K562 (cell line): ENCODE results near the gene NOS1. TPM values are rescaled to one million over a fixed set of nuclear protein-coding genes. Genes with fewer than 3 reads are reported as not detected.

Source experiments
- ATAC-seq: fragments of 200-7000 bp; cut with Tn5 transposase; 3 replicates; pipeline ENCODE4 v1.9.1; 2020; ENCODE audit warnings: moderate library complexity
- BruUV-seq: library from RNA; stranded (reverse); fragments of 400-500 nt; replicated peaks from 2 replicates; lab custom pipeline; 2021; lab: Mats Ljungman, UMichigan
- CTCF ChIA-PET: fragments of 300-600 bp; formaldehyde crosslinking; extraction: SDS; loops from one replicate; lab custom pipeline; 2021; ENCODE audit warnings: low intra/inter-chr PET ratio; lab: Yijun Ruan, JAX
- POLR2A ChIA-PET: fragments of 300-600, 350-650 bp; sonication (Branson Sonifier 250); formaldehyde crosslinking; extraction: SDS; loops from one replicate; lab custom pipeline; 2021; ENCODE audit warnings: antibody characterized with exemption, inconsistent platforms; lab: Yijun Ruan, JAX
- DNase-seq, 4 experiments: peaks; one replicate each; pipeline versions ENCODE4 v3.0.0 to v3.0.0-alpha.2; 2011 to 2018; ENCODE audit warnings: low spot score in 3 of 4, mixed read lengths in 3 of 4; ENCODE audit errors: extremely low read depth in 1 of 4
- FAIRE-seq: peaks from 2 replicates; lab custom pipeline; 2011; peaks lifted over from hg19 to GRCh38; lab: Jason Lieb, UNC
- H2AFZ ChIP-seq: 2 replicates; pipeline ENCODE4 v1.6.0; 2011; ENCODE audit warnings: low read depth, low read length, control low read depth, inconsistent platforms
- H3K27ac ChIP-seq: fragments of 200-600 bp; 3 replicates; pipeline ENCODE4 v1.8.0; 2011; ENCODE audit warnings: low read depth, mild to moderate bottlenecking, control low read depth, inconsistent platforms, low read length, moderate library complexity, mixed read lengths; ENCODE audit errors: extremely low read depth
- H3K27me3 ChIP-seq, 2 experiments: fragments of 300-600 bp in 1 of 2; 2 replicates in 1 of 2; 3 replicates in 1 of 2; pipeline versions ENCODE4 v1.6.0 to v1.8.0; 2011; ENCODE audit warnings: inconsistent platforms in 2 of 2, low read length in 2 of 2, mild to moderate bottlenecking in 1 of 2, mixed read lengths in 1 of 2, moderate library complexity in 1 of 2; ENCODE audit not compliant: control insufficient read depth in 2 of 2, insufficient read depth in 2 of 2
- H3K36me3 ChIP-seq: fragments of 300-600 bp; 3 replicates; pipeline ENCODE4 v1.8.0; 2011; ENCODE audit warnings: mild to moderate bottlenecking, low read length, inconsistent platforms; ENCODE audit not compliant: control insufficient read depth, insufficient read depth
- H3K4me1 ChIP-seq, 2 experiments: fragments of 200-600 bp in 1 of 2; replicated peaks in 1 of 2; 2 replicates in 1 of 2; 3 replicates in 1 of 2; pipeline versions ENCODE4 v1.5.1 to v1.8.0; 2011; ENCODE audit warnings: inconsistent platforms in 2 of 2, low read length in 2 of 2, mild to moderate bottlenecking in 1 of 2, mixed read lengths in 1 of 2, moderate library complexity in 1 of 2; ENCODE audit not compliant: control insufficient read depth in 2 of 2, insufficient read depth in 2 of 2
- H3K4me2 ChIP-seq: 2 replicates; pipeline ENCODE4 v1.6.1; 2011; ENCODE audit warnings: low read length, control low read depth, inconsistent platforms, mixed read lengths; ENCODE audit not compliant: insufficient read depth
- H3K4me3 ChIP-seq: fragments of 200-600 bp; sonication (generic), shearing (Covaris generic); 2 replicates; pipeline ENCODE4 v1.5.1; 2016; ENCODE audit warnings: control low read depth, inconsistent platforms
- H3K79me2 ChIP-seq: fragments of 200-600 bp; 3 replicates; pipeline ENCODE4 v1.8.0; 2011; ENCODE audit warnings: low read length, inconsistent platforms; ENCODE audit not compliant: control insufficient read depth, insufficient read depth
- H3K9ac ChIP-seq, 2 experiments: 2 replicates each; pipeline versions ENCODE4 v1.6.0 to v1.6.1; 2011; ENCODE audit warnings: low read depth in 2 of 2, low read length in 2 of 2, control low read depth in 1 of 2, inconsistent platforms in 1 of 2, mild to moderate bottlenecking in 1 of 2, mixed read lengths in 1 of 2; ENCODE audit not compliant: insufficient read depth in 1 of 2
- H3K9me1 ChIP-seq: one replicate; pipeline ENCODE4 v1.6.0; 2011; ENCODE audit warnings: inconsistent platforms, mild to moderate bottlenecking, low read length, moderate library complexity; ENCODE audit not compliant: control insufficient read depth, insufficient read depth
- H3K9me3 ChIP-seq: replicated peaks from 2 replicates; pipeline ENCODE4 v1.5.1; 2011; ENCODE audit warnings: low read depth, low read length, inconsistent platforms; ENCODE audit not compliant: control insufficient read depth, insufficient read depth
- H4K20me1 ChIP-seq: replicated peaks from 2 replicates; pipeline ENCODE4 v1.6.1; 2011; ENCODE audit warnings: low read length, inconsistent platforms, mixed read lengths; ENCODE audit not compliant: control insufficient read depth, insufficient read depth
- DLX4 ChIP-seq: fragments of 250-450 bp; sonication (Bioruptor Pico); IDR thresholded peaks from 2 replicates; pipeline ENCODE4 v1.6.1; 2021; ENCODE audit warnings: mild to moderate bottlenecking
- SRF ChIP-seq, 2 experiments: fragments of 250-450, 450-650 bp in 1 of 2; sonication (Bioruptor Pico) in 1 of 2; sonication (generic) in 1 of 2; formaldehyde crosslinking; IDR thresholded peaks; 2 replicates each; pipeline versions ENCODE4 v1.5.0 to v1.5.1; 2020 to 2022; ENCODE audit warnings: mild to moderate bottlenecking in 1 of 2, missing genetic modification reagents in 1 of 2
- ZKSCAN8 ChIP-seq: fragments of 200-800 bp; sonication (Bioruptor generic); IDR thresholded peaks from 2 replicates; pipeline ENCODE4 v1.6.1; 2016; ENCODE audit warnings: missing genetic modification characterization, missing compliant biosample characterization
- ZNF655 ChIP-seq: fragments of 250-450 bp; sonication (Bioruptor Pico); IDR thresholded peaks from 2 replicates; pipeline ENCODE4 v1.5.0; 2021
- WGBS: fragments of 100-300 bp; shearing (Covaris generic); methylation state at CpG from one replicate; pipeline ENCODE4 v1.1.6; 2016; ENCODE audit warnings: low coverage, mixed read lengths; ENCODE audit not compliant: insufficient coverage; ENCODE audit errors: missing lambda C conversion rate; 5-methylcytosine and 5-hydroxymethylcytosine counted together
- in situ Hi-C: fragments of 300-500 bp; cut with MboI; formaldehyde crosslinking; loops from 4 replicates; pipeline ENCODE4 v1.15.0; 2018; ENCODE audit warnings: inconsistent platforms, mixed read lengths
- intact Hi-C: fragments of 100-400 bp; cut with micrococcal nuclease; formaldehyde crosslinking; loops from 2 replicates; pipeline ENCODE4 v1.14.2; 2022
- polyA plus RNA-seq, 8 experiments: library from polyadenylated mRNA; depleted of rRNA in 4 of 8; stranded (reverse) in 5 of 8; unstranded in 3 of 8; fragments of >200 nt; fragmentation: Nextera tagmentation in 2 of 8; fragmentation: Illumina TruSeq in 1 of 8; extraction: Ambion mirVana in 2 of 8; extraction: Trizol in 1 of 8; gene quantifications; 2 replicates each; pipeline versions ENCODE4 v1.2.1 to v1.2.3, GENCODE V29; 2011 to 2014; ENCODE audit warnings: inconsistent platforms in 1 of 8, missing spikeins in 1 of 8
- total RNA-seq, 7 experiments: library from RNA; depleted of rRNA in 6 of 7; stranded (reverse); fragments of >200 nt in 6 of 7; fragmentation: Illumina TruSeq in 2 of 7; extraction: Trizol in 2 of 7; gene quantifications; 2 replicates each; pipeline versions ENCODE4 v1.2.1 to v1.2.3, GENCODE V29; 2011 to 2021; ENCODE audit warnings: low replicate concordance in 1 of 7

The NOS1 gene
- total and polyA plus RNA-seq, 9 of the 15 experiments (the other 6 are each of a cell fraction or from before 2014, with no cell fraction given) = not detected

- WGBS = 2% methylated on average over 3 of the region's 3 CpGs
- ATAC-seq = no peak
Observed at GRCh38 chr12:117403586-117404139, 42.2 kb upstream of the NOS1 start.

More at GRCh38 chr12:117403586-117404139, 42.2 kb upstream of the NOS1 start:
- no TSS peak for BruUV-seq
- H3K4me2 ChIP-seq = no peak overlapping the region
- FAIRE-seq (no peak), DNase-seq (no peak)
- H3K27me3 ChIP-seq = no peaks in the 10 kb centered on the region; a peak in 1 of 5 replicates
- ChIA-PET POLR2A (interaction anchor here (1.6 kb wide), 1 partner anchor 9 kb away, joined by 6 read pairs; no protein-coding TSS in a partner anchor), CTCF (no interaction called here)
- no peaks in the 10 kb centered on the region for H3K36me3 ChIP-seq
- no peak overlapping the region for H3K9ac ChIP-seq
- no peaks in the 10 kb centered on the region for H4K20me1 ChIP-seq
- no peak overlapping the region for H3K4me3 ChIP-seq
- H3K9me1 ChIP-seq = no peaks in the 10 kb centered on the region
- H3K9me3 ChIP-seq = no peaks in the 10 kb centered on the region
- no peaks in the 10 kb centered on the region for H3K4me1 ChIP-seq
- no peaks in the 10 kb centered on the region for H3K79me2 ChIP-seq
- no peak overlapping the region for H2AFZ ChIP-seq
- TF ChIP-seq ZNF655 (CRISPR knock-in tag) (no peak), SRF (CRISPR knock-in tag; IDR thresholded peaks at IDR 0.05) (no peak), ZKSCAN8 (no peak), DLX4 (CRISPR knock-in tag) (no peak)
- in situ Hi-C loops (no loop called here), intact Hi-C loops (no loop called here)
- H3K27ac ChIP-seq = no peak overlapping the region
